PFSK-1 (cell line): ENCODE data around the gene HTRA3.

ENCODE experiments used
- FOXP2 ChIP-seq: optimal IDR thresholded peaks from 2 replicates; pipeline ENCODE3; 2011; ENCODE audit warnings: borderline replicate concordance, control low read depth, inconsistent platforms; ENCODE audit not compliant: insufficient read depth; ENCODE audit errors: extremely low read length, extremely low read depth
- POLR2AphosphoS5 ChIP-seq: IDR thresholded peaks from 2 replicates; pipeline ENCODE4 v1.6.1; 2012; ENCODE audit warnings: low read depth, mild to moderate bottlenecking, control low read depth, low read length, moderate library complexity
- REST ChIP-seq, 2 experiments: IDR thresholded peaks; 2 replicates each; pipeline versions ENCODE4 v1.6.1 to v1.8.0; 2011 to 2012; ENCODE audit warnings: low read depth in 2 of 2, low read length in 2 of 2, control low read depth in 1 of 2, inconsistent platforms in 1 of 2, mild to moderate bottlenecking in 1 of 2, moderate library complexity in 1 of 2; ENCODE audit not compliant: insufficient read depth in 1 of 2
- SIN3A ChIP-seq: IDR thresholded peaks from 2 replicates; pipeline ENCODE4 v1.6.1; 2012; ENCODE audit warnings: mild to moderate bottlenecking, low read length, moderate library complexity, borderline replicate concordance; ENCODE audit not compliant: insufficient read depth
- TAF1 ChIP-seq: IDR thresholded peaks from 2 replicates; pipeline ENCODE4 v1.6.1; 2012; ENCODE audit warnings: low read length, control low read depth, borderline replicate concordance; ENCODE audit not compliant: insufficient read depth

HTRA3 gene

GRCh38 chr4:8277356-8278008, 7.9 kb downstream of the HTRA3 start:
- no peak for TF ChIP-seq SIN3A
- TF ChIP-seq FOXP2 = no peak
- TF ChIP-seq REST (IDR thresholded peaks at IDR 0.05; ENCODE audit: insufficient read depth in 1 of 2, low read depth in 2 of 2, low read length in 2 of 2) = no peak
- no peak for TF ChIP-seq POLR2AphosphoS5
- TF ChIP-seq TAF1 = no peak

GRCh38 chr4:8278009-8278395, 8.4 kb downstream of the HTRA3 start:
- TF ChIP-seq REST (IDR thresholded peaks at IDR 0.05; ENCODE audit: insufficient read depth in 1 of 2, low read depth in 2 of 2, low read length in 2 of 2) (no peak), POLR2AphosphoS5 (no peak), TAF1 (no peak)

GRCh38 chr4:8278421-8279287, 9.1 kb downstream of the HTRA3 start:
- TF ChIP-seq REST (IDR thresholded peaks at IDR 0.05; ENCODE audit: insufficient read depth in 1 of 2, low read depth in 2 of 2, low read length in 2 of 2) (no peak), POLR2AphosphoS5 (no peak), FOXP2 (no peak), SIN3A (no peak), TAF1 (no peak)

- TF ChIP-seq REST (IDR thresholded peaks at IDR 0.05; ENCODE audit: insufficient read depth in 1 of 2, low read depth in 2 of 2, low read length in 2 of 2) (no peak), FOXP2 (no peak), SIN3A (no peak), POLR2AphosphoS5 (no peak), TAF1 (no peak)
These were observed 10.0 kb downstream of the HTRA3 start for GRCh38 chr4:8279321-8280157.
